ENCODE measurements around the gene TLCD5.

- no peak for TF ChIP-seq CTCF (optimal IDR thresholded peaks at IDR 0.05 in 1 of 3, IDR thresholded peaks at IDR 0.05 in 1 of 3, conservative IDR thresholded peaks at IDR 0.05 in 1 of 3; ENCODE audit: extremely low read depth in 1 of 3, insufficient read depth in 2 of 3, low read length in 3 of 3)
- no peak for TF ChIP-seq EZH2 (IDR thresholded peaks at IDR 0.05; ENCODE audit: low read length)
These were observed 8.0 kb upstream of the TLCD5 start for GRCh38 chr11:120316880-120317688.
